SK-N-SH treated with all-trans-retinoic acid at 6 μM for 48 hours (cell line): ENCODE measurements around the gene AAK1.
"Not testable (repeated sequence)": the region's sequence is repeated elsewhere in the genome, so short reads cannot be mapped to it uniquely, and the experiment has no call there.

ENCODE experiments used
- ATAC-seq: fragments of 200-7000 bp; cut with Tn5 transposase; 3 replicates; pipeline ENCODE4 v1.9.1; 2020; ENCODE audit warnings: mild to moderate bottlenecking, moderate library complexity
- ESRRG ChIP-seq: fragments of 250-450 bp; sonication (Bioruptor Pico); IDR thresholded peaks from 2 replicates; pipeline ENCODE4 v1.6.1; 2021; ENCODE audit warnings: mild to moderate bottlenecking
- TOX ChIP-seq: fragments of 250-450 bp; sonication (Bioruptor Pico); IDR thresholded peaks from 2 replicates; pipeline ENCODE4 v1.8.0; 2021; ENCODE audit warnings: mild to moderate bottlenecking, moderate library complexity, borderline replicate concordance

AAK1 gene

DNA sequence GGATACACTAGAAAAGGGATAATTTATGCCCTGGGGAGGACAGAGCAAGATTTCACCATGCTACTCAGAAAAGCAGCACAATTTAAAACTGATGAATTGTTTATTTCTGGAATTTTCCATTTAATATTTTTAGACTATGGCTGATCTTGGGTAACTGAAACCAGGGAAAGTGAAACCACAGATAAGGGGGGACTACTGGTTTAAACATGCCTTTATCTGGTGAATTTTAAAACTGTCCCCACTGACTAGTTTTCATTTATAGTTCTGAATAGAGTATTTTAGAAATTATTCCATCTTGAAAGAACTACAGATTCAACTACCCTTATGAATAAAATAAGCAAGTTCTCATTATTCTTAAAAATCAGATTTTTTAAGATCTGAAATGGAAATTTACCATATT, 221.3 kb downstream of the AAK1 start (continued):
- TF ChIP-seq ESRRG (CRISPR knock-in tag) = no peak

DNA sequence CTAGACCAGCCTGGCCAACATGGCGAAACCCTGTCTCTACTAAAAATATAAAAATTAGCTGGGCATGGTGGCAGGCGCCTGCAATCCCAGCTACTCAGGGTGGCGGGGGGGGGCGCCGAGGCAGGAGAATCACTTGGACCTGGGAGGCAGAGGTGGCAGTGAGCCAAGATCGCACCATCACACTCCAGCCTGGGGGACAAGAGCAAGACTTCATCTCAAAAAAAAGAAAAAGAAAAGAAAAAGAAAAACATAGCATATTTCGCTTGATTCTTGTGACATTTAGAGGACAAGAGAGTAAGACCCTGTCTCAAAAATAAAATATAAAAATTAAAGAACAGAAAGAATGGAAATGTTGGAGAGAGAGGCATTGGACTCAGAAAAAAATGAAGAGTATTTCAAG, 224.4 kb downstream of the AAK1 start:
- ATAC-seq = not testable (repeated sequence)

DNA sequence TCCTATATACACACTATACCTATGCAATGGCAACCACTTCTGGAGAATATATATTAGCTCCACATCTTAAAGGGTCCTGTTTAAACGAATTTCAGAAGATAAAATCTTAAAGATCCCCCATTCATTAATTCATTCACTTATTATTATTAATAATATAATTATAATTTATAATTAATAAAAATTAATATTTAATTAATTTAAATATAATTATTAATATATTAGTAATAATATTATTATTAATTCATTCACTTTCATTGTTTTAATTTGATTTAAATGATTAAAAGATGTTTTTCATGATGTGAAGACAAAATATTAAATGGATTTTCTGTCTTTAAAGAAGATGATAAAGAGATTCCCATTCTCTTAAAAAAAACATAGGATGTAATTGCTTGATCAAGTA, 227.4 kb downstream of the AAK1 start:
- no peak for TF ChIP-seq TOX (CRISPR knock-in tag)
- TF ChIP-seq, all 23 proteins: peak for 0
- ATAC-seq = no peak
